ENCODE data around the gene CLUH. TPM values are rescaled to one million over a fixed set of nuclear protein-coding genes. Genes with fewer than 3 reads are reported as not detected.

CLUH gene
- total RNA-seq, 1 experiment from 2014 or later = 175 TPM

DNA sequence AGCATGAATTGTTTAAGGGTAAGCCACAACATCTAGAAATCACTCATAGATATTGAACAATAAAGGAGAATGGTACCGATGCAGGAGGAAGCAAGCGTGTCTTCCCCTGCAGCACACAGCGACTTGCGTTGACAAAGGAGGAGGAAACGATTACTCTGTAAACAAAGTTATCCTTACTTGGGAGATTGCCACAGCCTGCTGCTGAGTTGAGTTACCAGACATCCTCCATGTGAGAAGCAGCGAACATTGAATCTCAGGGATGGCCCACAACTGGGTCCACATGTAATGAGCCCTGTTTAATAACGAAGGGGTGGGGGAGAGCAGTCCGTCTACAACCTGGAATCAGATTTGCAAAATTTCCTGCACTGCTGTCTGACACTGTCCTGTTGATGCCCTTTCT is 27.7 kb downstream of the CLUH start:
- TF ChIP-seq, protein P1, sequence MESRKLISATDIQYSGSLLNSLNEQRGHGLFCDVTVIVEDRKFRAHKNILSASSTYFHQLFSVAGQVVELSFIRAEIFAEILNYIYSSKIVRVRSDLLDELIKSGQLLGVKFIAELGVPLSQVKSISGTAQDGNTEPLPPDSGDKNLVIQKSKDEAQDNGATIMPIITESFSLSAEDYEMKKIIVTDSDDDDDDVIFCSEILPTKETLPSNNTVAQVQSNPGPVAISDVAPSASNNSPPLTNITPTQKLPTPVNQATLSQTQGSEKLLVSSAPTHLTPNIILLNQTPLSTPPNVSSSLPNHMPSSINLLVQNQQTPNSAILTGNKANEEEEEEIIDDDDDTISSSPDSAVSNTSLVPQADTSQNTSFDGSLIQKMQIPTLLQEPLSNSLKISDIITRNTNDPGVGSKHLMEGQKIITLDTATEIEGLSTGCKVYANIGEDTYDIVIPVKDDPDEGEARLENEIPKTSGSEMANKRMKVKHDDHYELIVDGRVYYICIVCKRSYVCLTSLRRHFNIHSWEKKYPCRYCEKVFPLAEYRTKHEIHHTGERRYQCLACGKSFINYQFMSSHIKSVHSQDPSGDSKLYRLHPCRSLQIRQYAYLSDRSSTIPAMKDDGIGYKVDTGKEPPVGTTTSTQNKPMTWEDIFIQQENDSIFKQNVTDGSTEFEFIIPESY (IDR thresholded peaks at IDR 0.05; ENCODE audit: extremely low read depth, insufficient replicate concordance, low read length) = no peak
- TF ChIP-seq ZFX (IDR thresholded peaks at IDR 0.05) = no peak
- TF ChIP-seq, protein P2, sequence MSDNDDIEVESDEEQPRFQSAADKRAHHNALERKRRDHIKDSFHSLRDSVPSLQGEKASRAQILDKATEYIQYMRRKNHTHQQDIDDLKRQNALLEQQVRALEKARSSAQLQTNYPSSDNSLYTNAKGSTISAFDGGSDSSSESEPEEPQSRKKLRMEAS (IDR thresholded peaks at IDR 0.05) = no peak
- TF ChIP-seq, protein P3, sequence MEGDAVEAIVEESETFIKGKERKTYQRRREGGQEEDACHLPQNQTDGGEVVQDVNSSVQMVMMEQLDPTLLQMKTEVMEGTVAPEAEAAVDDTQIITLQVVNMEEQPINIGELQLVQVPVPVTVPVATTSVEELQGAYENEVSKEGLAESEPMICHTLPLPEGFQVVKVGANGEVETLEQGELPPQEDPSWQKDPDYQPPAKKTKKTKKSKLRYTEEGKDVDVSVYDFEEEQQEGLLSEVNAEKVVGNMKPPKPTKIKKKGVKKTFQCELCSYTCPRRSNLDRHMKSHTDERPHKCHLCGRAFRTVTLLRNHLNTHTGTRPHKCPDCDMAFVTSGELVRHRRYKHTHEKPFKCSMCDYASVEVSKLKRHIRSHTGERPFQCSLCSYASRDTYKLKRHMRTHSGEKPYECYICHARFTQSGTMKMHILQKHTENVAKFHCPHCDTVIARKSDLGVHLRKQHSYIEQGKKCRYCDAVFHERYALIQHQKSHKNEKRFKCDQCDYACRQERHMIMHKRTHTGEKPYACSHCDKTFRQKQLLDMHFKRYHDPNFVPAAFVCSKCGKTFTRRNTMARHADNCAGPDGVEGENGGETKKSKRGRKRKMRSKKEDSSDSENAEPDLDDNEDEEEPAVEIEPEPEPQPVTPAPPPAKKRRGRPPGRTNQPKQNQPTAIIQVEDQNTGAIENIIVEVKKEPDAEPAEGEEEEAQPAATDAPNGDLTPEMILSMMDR (IDR thresholded peaks at IDR 0.05 in 2 of 3, conservative IDR thresholded peaks at IDR 0.05 in 1 of 3; ENCODE audit: borderline replicate concordance in 1 of 3, insufficient read depth in 1 of 3, low read depth in 2 of 3, low read length in 2 of 3) = no peak
- no peak for TF ChIP-seq SRF (IDR thresholded peaks at IDR 0.05; ENCODE audit: low read depth)
- TF ChIP-seq, protein P4, sequence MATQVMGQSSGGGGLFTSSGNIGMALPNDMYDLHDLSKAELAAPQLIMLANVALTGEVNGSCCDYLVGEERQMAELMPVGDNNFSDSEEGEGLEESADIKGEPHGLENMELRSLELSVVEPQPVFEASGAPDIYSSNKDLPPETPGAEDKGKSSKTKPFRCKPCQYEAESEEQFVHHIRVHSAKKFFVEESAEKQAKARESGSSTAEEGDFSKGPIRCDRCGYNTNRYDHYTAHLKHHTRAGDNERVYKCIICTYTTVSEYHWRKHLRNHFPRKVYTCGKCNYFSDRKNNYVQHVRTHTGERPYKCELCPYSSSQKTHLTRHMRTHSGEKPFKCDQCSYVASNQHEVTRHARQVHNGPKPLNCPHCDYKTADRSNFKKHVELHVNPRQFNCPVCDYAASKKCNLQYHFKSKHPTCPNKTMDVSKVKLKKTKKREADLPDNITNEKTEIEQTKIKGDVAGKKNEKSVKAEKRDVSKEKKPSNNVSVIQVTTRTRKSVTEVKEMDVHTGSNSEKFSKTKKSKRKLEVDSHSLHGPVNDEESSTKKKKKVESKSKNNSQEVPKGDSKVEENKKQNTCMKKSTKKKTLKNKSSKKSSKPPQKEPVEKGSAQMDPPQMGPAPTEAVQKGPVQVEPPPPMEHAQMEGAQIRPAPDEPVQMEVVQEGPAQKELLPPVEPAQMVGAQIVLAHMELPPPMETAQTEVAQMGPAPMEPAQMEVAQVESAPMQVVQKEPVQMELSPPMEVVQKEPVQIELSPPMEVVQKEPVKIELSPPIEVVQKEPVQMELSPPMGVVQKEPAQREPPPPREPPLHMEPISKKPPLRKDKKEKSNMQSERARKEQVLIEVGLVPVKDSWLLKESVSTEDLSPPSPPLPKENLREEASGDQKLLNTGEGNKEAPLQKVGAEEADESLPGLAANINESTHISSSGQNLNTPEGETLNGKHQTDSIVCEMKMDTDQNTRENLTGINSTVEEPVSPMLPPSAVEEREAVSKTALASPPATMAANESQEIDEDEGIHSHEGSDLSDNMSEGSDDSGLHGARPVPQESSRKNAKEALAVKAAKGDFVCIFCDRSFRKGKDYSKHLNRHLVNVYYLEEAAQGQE (IDR thresholded peaks at IDR 0.05; ENCODE audit: low read depth) = no peak
- no peak for TF ChIP-seq ZNF274 (IDR thresholded peaks at IDR 0.05; ENCODE audit: low read depth, low read length)
- no peak for TF ChIP-seq ELF1 (IDR thresholded peaks at IDR 0.05; ENCODE audit: borderline replicate concordance, low read depth)
- no peak for TF ChIP-seq POLR2AphosphoS5 (IDR thresholded peaks at IDR 0.05; ENCODE audit: low read depth, low read length)
- no peak for TF ChIP-seq EGR1 (IDR thresholded peaks at IDR 0.05; ENCODE audit: low read depth)
- no peak for TF ChIP-seq YY1 (IDR thresholded peaks at IDR 0.05; ENCODE audit: extremely low read depth, insufficient replicate concordance, low read depth, low read length)
- no peak for TF ChIP-seq CEBPB (IDR thresholded peaks at IDR 0.05; ENCODE audit: low read depth)
- TF ChIP-seq, protein P5, sequence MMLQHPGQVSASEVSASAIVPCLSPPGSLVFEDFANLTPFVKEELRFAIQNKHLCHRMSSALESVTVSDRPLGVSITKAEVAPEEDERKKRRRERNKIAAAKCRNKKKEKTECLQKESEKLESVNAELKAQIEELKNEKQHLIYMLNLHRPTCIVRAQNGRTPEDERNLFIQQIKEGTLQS (IDR thresholded peaks at IDR 0.05) = no peak
- no peak for TF ChIP-seq SP1 (IDR thresholded peaks at IDR 0.05; ENCODE audit: low read depth)
- no peak for TF ChIP-seq TCF7L2 (IDR thresholded peaks at IDR 0.05; ENCODE audit: borderline replicate concordance, extremely low read depth, insufficient read depth, insufficient read length)
- no peak for TF ChIP-seq POLR2A (IDR thresholded peaks at IDR 0.05; ENCODE audit: borderline replicate concordance, extremely low read depth, insufficient read depth, insufficient read length)
- no peak for TF ChIP-seq CBX3 (IDR thresholded peaks at IDR 0.05; ENCODE audit: low read depth)
- no peak for TF ChIP-seq EZH2phosphoT487 (IDR thresholded peaks at IDR 0.05; ENCODE audit: borderline replicate concordance)
- TF ChIP-seq FOSL1 (IDR thresholded peaks at IDR 0.05; ENCODE audit: low read depth) = no peak
- TF ChIP-seq RAD21 (IDR thresholded peaks at IDR 0.05; ENCODE audit: low read depth) = no peak
- Histone ChIP-seq H2AFZ (ENCODE audit: low read depth, low read length, poor library complexity, severe bottlenecking) (no peak overlapping the region), H3K79me2 (ENCODE audit: insufficient read depth, low read length) (no peaks in the 10 kb centered on the region), H4K20me1 (ENCODE audit: insufficient read depth) (peaks cover 6% of the 10 kb centered on the region), H3K4me2 (ENCODE audit: low read length) (no peak overlapping the region), H3K9me3 (ENCODE audit: control insufficient read depth in 1 of 2, insufficient read depth in 1 of 2, low read depth in 1 of 2, low read length in 2 of 2) (no peaks in the 10 kb centered on the region), H3K27me3 (ENCODE audit: insufficient read depth, low read length) (no peaks in the 10 kb centered on the region), H3K4me1 (ENCODE audit: control insufficient read depth in 1 of 2, insufficient read depth in 2 of 2, low read length in 2 of 2) (no peaks in the 10 kb centered on the region), H3K36me3 (ENCODE audit: control insufficient read depth in 1 of 2, insufficient read depth in 2 of 2, low read length in 2 of 2) (peaks cover 30% of the 10 kb centered on the region in 2 experiments), H3K9ac (ENCODE audit: low read length) (no peak overlapping the region), H3K27ac (ENCODE audit: low read depth, low read length) (no peak overlapping the region), H3K9me2 (ENCODE audit: insufficient read depth) (no peaks in the 10 kb centered on the region), H3K4me3 (replicated peaks in 1 of 2; ENCODE audit: low read depth in 1 of 2, low read length in 2 of 2) (no peak overlapping the region)
- ChIA-PET POLR2A (no interaction called here), RAD21 (ENCODE audit: low non-redundant PET in 1 of 2, low total read pairs in 2 of 2, uncharacterized antibody in 2 of 2, unreplicated experiment in 2 of 2) (no interaction called here), CTCF (interaction anchor here (0.6 kb wide), 1 partner anchor 267 kb away, joined by 3 read pairs; no protein-coding TSS in a partner anchor)
- DNase-seq (ENCODE audit: low read depth, low spot score) (no peak), ATAC-seq (no peak)
- intact Hi-C loops (cut with micrococcal nuclease) = no loop called here
- BruUV-seq (replicated peaks) = no TSS peak

Measured in HCT116 (cell line).